Measurements from ENCODE around the gene LBHD2.
"Not testable (repeated sequence)": the region's sequence is repeated elsewhere in the genome, so short reads cannot be mapped to it uniquely, and the experiment has no call there.

The LBHD2 gene

DNA sequence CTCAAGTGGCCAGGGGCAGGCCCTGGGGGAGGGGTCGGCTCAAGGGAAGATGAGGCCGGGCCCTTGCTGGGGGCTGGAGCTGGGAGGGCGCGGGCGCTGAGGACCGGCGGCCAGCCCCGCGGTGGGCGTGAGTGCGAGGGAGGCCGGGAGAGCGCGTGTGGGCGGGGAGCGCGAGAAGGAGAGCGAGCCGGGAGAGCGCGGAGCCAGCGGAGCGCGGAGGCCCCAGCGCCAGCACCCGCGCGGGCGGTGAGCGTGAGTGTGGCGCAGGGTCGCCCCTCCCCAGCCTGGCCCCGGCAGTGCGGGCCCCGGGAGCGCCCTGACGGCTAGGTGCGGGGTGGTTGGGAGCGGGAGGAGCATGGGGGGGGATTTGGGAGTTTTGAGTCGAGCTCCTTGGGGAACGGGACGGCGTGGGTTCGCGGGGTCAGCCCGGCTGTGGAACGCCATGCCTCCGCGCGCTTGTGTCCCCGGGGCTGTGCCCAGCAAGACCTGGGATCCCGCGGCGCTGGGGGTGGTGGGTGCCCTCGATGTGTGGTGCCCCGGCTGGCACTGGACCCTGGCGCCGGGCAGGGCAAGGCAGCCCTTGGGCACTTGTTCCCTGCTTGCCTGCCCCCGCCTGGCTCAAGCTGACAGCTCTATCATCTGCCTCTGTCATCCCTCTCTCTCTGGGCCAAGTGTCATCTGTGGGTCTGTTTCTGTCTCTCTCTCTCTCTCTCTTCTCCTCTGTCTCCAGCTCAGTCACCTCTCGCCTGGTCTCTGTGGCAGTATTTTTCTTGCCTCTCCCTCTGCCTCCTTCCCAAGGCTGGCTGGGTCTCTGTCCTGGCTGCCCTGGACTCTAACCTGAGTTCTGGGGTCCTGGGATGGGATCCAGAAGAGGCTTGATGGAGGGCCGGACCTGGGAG, at the start of gene LBHD2:
Gene LBHD2 (plus strand): TSS at position 190 of the 899 bp plus-strand sequence. CDS start 1,803 bp downstream, outside the sequence.
- no peak for DNase-seq

DNA sequence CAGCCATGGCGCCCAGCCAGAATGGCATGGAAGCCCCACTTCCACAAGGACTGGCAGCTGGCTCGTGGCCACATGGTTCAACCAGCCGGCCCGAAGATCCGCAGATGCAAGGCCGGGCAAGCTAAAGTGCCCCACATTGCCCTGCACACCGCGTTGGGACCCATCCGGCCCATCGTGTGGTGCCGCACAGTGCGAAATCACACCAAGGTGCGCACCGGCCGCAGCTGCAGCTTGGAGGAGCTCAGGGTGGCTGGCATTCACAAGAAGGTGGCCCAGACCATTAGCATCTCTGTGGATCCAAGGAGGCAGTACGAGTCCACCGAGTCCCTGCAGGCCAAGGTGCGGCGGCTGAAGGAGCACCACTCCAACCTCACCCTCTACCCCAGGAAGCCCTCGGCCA, 42.5 kb upstream of the LBHD2 start:
- no peak for DNase-seq

DNA sequence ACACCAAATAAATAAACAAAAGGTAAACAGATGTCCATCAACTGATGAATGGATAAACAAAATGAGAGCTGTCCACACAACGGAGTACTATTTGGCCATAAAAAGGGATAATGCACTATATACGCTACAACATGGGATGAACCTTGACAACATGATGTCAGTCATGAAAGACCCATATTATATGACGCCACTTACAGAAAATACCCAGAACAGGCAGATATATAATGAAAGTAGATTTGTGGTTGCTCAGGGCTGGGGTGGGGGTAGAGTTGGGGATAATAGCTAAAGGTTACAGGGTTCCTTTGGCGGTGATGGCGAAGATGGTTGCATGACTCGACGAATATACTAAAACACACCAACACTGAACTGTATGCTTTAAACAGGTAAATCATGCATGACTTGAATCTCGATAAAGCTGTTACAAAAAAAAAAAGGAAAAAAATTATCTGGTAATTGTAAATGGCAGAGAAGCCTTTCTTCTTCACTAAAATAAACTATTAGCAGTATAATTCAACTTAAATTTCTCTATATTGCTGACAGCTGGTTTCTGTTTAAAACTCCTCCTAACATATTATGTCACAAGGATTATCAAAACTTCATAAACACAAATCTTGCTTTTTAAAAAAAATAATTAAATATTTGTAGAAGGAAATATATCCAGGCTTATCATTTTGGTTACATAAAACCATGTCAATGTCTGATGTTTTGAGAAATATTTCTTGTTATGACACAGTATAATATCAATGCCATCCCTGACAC, 40.6 kb upstream of the LBHD2 start:
- DNase-seq = no peak

DNA sequence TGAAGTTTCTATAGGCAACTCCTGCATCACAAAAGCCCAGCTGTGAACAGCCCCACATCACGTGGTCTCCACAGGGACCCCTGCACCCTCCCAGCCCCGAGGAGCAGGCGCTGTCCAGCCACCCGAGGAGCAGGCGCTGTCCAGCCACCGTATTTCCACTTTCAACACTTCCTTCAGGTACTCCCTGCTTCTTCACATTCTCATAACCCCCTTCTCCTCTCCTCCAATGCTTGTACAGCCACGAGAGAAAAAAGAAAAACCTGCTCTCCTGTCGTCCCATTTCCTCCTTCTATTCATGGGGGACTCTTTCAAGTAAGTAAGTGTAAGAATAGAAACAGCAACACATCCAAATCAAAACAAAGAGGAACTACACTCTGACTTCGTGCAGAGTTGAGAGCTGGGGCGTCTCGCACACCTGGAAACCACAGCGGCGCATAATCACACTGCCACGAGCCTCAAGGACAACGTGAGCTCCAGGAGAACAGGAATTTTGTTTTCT, 38.6 kb upstream of the LBHD2 start:
- no peak for DNase-seq

DNA sequence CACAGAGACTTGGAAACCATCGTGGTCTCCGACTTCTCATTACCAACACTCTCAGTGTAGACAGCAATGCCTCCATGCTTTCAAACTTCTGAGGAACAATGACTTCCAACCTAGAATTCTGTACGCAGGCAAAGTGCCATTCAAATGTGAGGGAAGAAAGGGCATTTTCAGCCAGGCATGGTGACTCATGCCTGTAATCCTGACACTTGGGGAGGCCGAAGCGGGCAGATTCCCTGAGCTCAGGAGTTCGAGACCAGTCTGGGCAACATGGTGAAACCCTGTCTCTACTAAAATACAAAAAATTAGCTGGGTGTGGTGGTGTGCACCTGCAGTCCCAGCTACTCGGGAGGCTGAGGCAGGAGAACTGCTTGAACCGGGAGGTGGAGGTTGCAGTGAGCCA, 36.6 kb upstream of the LBHD2 start:
- not testable (repeated sequence) for DNase-seq

DNA sequence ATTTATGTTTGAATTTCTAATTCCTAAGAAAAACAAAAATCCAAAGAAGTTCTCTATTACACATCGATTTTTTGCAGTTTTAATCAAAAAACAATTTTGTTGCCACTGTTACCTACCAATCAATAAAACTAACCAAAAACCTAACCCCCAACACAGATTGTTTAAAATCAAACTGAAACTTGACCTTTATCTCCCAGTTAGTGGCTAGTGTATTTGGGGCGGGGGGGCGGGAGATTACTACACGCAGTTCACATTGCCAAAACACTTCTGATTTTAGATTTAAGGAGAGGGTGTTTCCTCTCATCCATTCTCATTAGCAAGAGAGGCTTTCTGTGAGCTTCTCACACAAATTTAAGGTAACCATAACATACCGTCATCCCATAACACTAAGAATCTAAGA, 33.1 kb upstream of the LBHD2 start:
- DNase-seq = no peak

DNA sequence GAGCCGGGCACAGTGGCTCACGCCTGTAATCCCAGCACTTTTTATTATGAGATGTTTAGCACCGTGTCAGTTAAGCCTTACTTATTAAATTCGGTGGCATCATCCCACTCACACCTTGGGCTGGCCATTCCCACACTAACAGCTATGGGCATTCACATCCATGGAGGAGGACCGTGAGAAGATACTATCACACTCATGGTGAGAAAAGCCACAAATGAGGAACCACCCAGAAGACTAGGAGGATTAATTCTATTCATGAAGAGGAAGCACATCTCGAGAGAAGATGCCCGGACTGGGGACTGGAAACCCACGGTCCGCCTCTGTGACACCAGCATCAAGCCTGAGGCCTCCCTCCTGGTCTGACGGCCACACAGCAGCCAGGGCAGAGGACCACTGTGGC, 31.6 kb upstream of the LBHD2 start:
- no peak for DNase-seq

DNA sequence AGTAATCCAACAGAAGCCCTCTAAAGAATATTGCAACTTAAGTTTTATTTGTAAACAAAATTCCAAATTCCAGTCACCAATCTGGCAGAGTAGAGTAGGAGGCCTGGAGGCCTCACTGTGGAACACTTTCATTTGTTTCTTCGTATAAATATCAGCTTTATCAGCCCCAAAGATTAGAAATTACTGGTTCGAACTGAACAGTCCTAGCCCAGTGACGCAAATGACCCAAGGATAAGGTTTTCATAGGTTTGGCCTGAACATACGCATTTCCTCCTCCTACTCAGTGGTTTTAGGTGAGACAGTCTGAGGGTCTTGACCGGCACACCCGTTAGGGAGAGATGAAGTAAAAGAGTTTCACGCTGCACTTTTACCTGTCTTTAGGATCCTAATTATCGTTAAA, 28.3 kb upstream of the LBHD2 start:
- no peak for DNase-seq

DNA sequence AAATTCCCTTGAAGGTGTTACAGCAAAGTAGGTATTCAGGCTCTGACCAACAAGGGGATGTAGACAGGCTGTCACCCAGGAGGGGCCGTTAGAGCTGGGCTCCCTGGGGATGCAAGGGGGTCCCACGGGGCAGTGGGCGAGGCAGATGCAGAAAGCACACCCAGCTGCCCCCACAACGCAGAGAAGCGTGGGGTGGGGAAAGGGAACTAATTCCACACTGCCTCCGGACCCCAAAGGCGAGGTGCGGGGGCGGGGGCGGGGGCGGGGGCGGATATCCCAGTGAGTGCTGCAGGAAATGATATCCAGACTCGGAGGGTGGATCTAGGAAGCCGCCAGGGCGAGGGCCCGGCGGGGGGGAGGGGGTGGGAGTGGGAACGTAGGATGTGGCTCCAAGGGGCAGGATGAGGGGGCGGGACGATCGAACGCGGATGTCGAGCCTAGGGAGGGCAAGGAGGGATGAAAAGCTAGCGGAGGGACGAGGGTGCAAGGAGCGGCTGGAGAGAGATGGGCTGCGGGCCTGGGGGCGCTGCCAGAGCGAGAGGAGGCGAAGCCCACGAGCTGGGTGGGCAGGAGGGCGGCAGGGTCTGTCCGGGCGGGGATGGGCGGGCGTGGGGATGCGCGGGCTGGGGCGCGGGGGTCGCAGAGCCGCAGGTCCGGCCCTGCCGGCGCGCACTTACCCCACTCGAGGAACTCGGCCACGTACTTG, 27.5 kb upstream of the LBHD2 start:
- peak; percentile 85 for DNase-seq

DNA sequence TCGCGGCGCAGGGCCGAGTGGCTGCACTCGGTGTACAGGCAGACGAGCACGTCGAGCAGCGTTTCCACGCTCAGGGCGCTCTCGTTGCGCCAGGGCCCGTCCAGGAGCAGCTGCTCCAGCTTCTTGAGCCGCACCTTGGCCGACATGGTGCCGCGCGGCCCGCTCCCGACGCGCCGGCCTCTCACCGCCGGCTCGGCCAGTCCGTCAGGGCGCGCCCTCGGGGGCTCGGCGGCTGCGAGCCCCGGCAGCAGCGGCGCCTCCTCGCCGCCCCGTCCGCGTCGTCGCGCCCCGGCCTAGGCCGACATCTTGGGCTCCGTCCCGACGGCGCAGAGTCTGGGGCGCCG, 27.0 kb upstream of the LBHD2 start:
- no peak for DNase-seq

DNA sequence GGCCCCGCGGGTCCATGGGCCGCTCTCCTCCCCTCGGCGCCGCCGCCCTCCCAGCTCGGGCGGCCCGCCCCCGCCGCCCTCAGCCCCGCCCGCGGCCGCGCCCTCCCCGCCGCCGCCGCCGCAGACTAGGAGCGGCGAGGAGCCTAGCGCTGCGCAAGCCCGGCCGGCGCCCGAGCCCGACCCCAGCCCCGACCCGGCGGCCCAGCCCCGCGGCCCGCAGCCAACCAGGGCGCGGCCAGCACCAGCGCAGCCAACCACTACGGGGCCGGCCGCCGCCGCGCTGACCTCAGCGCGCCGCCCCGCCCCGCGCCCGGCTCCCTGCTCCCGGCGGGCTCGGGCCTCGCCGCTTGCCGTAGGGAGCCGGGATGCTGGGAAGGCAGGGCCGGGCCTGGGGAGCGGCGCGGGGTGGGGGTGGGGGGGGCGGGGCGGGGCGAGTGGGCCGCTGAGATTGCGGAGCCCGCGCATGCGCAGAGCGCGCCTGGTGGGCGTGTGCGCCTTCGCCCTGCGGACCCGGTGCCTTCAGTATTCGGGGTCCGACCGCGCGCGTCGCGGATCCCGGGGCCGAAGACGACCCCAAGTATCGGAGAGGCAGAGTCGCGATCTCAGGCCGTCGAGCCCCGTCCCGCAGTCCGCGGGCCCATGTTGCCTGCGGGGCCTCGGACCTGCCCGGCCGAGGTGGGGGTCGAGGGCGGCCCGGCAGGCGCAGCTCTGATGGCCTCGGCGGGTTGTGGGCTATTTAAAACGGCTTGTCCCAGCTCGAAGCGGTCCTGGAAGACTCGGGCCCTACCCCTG, 26.4 kb upstream of the LBHD2 start, which contains the start of gene CDC42BPB:
Gene CDC42BPB (minus strand): TSS at position 178 of the 792 bp plus-strand sequence. CDS start 376 bp downstream, outside the sequence.
- peak; percentile 95 for DNase-seq

DNA sequence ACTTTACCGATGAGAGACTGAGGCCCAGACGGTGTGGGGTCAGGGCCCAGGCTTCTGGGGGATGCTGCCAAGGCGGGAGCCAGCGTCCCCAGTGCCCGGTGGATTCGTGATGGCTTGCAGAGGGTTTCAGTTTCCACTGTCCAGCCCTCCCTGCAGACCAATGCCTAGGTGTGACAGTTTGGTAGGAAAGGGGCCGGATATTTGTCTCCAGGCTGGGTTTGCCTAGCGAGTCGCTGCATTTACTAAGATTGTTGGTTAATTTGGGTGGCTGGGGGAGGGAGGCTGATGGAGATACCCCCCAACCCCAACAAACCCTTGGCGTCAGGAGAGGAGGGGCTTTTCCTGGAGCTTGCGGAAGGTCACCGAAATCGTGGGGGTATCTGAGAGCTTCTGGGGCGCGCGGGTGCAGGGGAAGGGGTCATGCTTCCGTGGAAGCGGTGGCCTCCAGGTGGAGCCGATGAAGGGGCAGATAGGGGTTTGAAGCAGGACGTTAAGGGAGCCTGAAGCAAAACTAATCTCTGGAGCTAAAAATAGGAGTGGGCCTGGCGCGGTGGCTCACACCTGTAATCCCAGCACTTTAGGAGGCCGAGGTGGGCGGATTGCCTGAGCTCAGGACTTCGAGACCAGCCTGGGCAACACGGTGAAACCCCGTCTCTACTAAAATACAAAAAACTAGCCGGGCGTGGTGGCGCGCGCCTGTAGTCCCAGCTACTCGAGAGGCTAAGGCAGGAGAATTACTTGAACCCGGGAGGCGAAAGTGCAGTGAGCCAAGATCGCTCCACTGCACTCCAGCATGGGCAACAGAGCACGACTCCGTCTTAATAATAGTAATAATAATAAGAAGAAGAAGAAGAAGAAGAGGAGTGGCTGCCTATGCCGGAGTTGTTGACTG, 25.6 kb upstream of the LBHD2 start:
- peak; percentile 28 for DNase-seq

DNA sequence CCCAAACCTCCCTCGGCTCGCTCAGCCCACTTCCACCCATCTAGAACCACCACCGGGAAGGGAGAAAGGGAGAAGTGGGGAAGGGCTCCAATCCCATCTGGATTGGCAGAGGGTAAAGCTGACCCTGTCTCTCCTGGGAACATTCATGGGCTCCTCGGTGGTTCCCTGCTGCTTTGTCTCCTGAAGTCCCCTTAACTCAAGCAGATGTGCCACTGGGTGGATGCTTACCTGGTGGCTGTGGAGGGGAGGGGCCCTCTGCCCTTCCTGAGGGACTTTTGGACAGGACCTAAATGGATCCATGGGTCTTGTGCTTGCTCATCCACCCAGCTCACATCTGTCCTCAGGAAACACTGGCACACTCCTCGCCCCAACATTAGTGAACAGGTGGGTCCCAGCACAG, 24.5 kb upstream of the LBHD2 start:
- no peak for DNase-seq

DNA sequence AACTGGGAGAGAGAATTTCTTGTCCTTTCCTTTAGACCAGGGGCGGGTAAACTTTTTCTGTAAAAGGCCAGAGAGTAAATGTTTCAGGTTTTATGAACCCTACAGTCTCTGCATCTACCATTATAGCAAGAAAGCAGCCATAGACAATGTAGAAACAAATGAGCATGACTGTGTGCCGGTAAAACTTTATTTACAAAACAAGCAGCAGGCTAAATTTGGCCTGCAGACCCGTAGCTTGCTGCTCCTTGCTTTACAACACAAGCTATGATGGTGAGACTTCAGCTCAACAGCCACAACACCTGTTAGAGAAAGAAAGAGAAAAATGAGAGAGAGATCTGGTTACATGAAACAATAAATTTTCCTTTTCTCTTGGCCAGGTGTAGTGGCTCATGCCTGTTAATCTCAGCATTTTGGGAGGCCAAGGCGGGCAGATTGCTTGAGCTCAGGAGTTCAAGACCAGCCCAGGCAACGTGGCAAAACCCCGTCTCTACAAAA, 22.5 kb upstream of the LBHD2 start:
- no peak for DNase-seq

DNA sequence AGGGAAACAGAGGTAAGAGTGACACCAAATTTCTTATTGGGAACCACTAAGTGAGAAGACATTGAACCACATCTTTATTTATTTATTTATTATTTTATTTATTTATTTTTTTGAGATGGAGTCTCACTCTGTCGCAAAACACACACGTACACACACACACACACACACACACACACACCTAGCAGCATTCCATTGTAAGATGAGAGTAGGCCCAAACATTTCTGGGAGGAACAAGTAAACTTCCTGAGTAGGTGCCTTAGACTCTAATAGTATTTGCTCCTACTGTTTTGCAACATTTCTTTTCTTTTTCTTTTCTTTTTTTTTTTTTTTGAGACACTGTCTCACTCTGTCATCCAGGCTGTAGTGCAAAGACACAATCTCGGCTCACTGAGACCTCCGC, 19.6 kb upstream of the LBHD2 start:
- no peak for DNase-seq

DNA sequence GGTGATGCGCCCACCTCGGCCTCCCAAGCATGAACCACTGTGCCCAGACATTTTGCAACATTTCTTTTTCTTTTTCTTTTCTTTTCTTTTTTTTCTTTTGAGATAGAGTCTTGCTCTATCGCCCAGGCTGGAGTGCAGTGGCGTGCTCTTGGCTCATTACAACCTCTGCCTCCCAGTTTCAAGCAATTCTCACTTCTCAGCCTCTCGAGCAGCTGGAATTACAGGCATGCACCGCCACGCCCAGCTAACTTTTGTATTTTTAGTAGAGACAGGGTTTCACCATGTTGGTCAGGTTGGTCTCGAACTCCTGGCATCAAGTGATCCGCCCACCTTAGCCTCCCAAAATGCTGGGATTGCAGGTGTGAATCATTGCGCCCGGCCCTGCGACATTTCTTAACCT, 19.0 kb upstream of the LBHD2 start:
- DNase-seq = no peak

DNA sequence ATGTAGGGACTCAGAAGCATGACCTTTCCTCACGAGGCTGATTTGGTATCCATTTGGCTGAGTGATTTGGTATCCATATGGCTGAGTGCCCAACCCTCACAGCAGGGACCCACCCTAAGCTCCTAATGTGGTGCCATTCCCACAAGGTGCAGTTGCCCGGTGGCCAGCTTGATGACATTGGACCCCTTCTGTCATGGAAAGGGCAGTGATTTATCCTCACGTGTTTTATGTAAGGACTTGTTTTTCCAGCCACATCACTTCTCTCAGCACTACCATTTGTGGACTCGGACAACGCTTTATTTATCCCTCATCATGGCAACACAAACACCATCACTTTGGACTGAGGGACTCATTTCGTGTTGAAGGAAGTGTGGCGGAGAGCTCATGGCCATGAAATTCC, 18.1 kb upstream of the LBHD2 start:
- no peak for DNase-seq

DNA sequence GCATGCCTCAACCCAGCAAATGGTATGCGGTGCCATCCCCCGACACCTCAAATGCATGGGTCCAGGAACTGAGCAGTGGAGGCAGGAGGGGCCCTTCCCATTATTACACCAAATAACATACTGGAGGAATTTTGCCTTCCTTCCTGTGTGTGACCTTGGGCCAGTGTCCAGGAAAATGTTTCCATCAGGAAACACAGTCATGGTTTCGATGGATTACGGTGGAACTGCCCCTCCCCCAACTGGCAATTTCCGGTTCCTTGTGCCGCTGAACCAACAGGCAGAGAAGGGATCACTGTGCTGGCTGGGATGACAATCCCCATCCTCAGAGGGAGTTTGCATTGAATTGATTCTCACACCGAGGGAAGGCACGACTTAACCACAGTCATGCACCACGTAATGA, 17.6 kb upstream of the LBHD2 start:
- DNase-seq = no peak

DNA sequence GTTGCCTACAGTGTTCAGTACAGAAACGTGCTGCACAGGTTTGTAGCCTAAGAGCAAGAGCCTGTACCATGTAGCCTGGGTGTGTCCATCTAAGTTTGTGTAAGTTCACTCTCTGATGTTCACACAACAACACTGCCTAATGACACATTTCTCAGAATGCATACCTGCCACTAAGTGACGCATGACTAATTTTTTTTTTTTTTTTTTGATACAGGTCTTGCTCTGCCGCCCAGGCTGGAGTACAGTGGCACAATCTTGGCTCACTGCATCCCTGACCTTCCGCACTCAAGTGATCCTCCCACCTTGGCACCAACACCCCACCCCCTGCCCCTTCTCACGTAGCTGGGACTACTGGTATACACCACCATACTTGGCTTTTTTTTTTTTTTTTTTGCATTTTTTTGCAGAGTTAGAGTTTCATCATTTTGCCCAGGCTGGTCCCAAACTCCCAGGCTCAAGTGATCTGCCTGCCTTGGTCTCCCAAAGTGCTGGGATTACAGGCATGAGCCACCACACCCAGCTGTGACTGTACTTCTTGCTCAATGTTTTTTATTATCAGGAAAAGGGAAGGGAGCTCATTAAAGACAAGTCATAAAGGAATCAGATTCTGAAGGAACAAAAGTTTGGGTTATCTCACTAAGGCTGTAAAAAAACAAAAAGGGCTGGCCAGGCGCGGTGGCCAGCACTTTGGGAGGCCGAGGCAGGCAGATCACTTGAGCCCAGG, 16.6 kb upstream of the LBHD2 start:
- DNase-seq = peak; percentile 57

DNA sequence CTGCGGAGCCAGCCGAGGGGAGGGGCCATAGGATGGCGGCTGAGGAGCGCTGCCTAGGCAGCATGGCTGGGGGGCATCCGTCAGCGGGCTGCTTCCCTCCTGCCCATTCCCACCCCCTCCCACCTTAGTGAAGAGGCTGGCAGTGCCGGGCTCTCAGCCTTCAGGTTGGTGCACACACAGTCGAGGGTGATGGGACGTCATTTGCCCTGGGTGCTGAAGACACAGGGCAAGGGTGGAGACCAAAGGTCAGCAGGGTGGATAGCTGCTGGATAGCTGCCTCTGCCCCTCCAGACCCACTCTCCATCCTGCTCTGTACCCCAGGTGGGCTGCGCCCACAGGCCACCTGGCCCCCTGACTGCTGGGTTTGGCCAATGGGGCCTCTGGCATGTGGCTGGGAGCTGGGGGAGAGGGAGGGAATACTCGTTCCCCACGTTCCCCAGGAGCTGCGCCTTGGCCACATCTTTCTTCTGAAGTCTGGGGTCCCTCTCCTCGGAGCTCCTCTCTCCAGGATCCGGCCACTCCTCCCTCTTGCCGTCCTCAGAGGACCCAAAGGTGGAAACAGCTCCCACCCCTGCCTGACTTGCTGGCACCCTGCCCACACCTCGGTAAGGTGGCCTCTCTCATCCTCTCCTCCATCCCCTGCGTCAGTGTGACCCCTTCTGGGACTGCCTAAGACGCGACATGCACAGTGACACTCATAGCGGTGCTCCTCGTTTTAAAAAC, 15.5 kb upstream of the LBHD2 start:
- no peak for DNase-seq

Data from EL (cell line).